ENCODE measurements around the gene SLC38A8.

DNA sequence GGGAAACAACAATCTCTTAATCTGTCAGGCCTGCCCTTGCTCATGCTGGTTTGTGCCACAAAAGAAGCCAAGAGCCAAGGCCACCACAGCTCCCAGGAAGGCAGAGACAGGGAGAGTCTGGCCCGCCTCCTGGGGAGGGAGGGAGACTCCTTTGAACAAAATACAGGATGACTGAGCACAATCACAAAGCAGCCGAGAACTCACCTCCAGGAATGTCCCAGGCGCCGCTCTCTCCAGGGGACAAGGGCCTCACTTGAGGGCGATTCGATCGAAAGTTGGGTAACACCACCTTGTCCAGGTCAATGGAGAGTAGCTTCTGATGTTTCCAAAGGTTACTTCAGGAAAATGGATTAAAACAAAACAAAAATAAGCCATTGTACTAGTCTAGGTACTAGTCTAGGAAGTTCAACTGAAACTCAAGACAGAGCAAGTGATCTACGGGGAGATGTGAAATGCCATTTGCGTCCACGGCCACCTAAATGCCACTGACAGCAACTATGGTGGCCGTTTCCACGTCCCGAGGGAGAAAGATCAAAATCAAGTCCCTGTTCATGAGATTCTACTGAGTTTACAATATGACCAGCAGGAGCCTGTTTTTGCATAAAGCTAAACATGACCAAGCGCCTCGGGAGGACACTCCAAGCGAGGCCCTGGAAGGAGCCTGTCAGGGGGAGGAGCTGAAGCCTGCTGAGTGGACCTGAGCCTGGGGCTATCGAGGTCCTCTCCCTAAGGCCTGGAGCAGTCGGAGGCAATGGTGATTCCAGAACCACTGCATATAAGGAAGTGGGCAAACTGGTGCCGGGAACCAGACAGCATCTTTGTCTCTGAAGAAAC, 13.4 kb upstream of the SLC38A8 start:
- TF ChIP-seq SP1 (IDR thresholded peaks at IDR 0.05) (no peak), MAX (IDR thresholded peaks at IDR 0.05) (no peak)
- TF ChIP-seq, protein P1, sequence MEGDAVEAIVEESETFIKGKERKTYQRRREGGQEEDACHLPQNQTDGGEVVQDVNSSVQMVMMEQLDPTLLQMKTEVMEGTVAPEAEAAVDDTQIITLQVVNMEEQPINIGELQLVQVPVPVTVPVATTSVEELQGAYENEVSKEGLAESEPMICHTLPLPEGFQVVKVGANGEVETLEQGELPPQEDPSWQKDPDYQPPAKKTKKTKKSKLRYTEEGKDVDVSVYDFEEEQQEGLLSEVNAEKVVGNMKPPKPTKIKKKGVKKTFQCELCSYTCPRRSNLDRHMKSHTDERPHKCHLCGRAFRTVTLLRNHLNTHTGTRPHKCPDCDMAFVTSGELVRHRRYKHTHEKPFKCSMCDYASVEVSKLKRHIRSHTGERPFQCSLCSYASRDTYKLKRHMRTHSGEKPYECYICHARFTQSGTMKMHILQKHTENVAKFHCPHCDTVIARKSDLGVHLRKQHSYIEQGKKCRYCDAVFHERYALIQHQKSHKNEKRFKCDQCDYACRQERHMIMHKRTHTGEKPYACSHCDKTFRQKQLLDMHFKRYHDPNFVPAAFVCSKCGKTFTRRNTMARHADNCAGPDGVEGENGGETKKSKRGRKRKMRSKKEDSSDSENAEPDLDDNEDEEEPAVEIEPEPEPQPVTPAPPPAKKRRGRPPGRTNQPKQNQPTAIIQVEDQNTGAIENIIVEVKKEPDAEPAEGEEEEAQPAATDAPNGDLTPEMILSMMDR (IDR thresholded peaks at IDR 0.05; ENCODE audit: low read depth, low read length, missing input control): no peak

Data from liver (tissue), 3 donors.